HEK293T (cell line): ENCODE data around the gene ZBTB12.

Experiments used
- CTCF ChIA-PET: fragments of 350-600 bp; formaldehyde crosslinking; extraction: SDS; loops from one replicate; lab custom pipeline; 2021; ENCODE audit warnings: antibody characterized with exemption, inconsistent platforms; lab: Yijun Ruan, JAX
- POLR2A ChIA-PET: fragments of 350-600 bp; formaldehyde crosslinking; extraction: SDS; loops from one replicate; lab custom pipeline; 2020; ENCODE audit warnings: antibody characterized with exemption, inconsistent platforms; lab: Yijun Ruan, JAX
- DNase-seq: peaks from one replicate; pipeline ENCODE4 v3.0.0; 2012; ENCODE audit warnings: mixed read lengths; ENCODE audit errors: extremely low spot score
- ARNT ChIP-seq: fragments of 450-650 bp; IDR thresholded peaks from 2 replicates; pipeline ENCODE4 v1.6.1; 2017; ENCODE audit warnings: mild to moderate bottlenecking
- BHLHE40 ChIP-seq: fragments of 450-650 bp; IDR thresholded peaks from 2 replicates; pipeline ENCODE4 v1.6.1; 2016; ENCODE audit warnings: mild to moderate bottlenecking, moderate library complexity, borderline replicate concordance
- CTBP1 ChIP-seq: fragments of 450-650 bp; IDR thresholded peaks from 2 replicates; pipeline ENCODE4 v1.6.1; 2016; ENCODE audit warnings: borderline replicate concordance
- ELF4 ChIP-seq: fragments of 450-650 bp; IDR thresholded peaks from 2 replicates; pipeline ENCODE4 v1.6.1; 2017; ENCODE audit warnings: antibody characterized with exemption
- FOXA1 ChIP-seq: fragments of 450-650 bp; IDR thresholded peaks from 2 replicates; pipeline ENCODE4 v1.6.1; 2016; ENCODE audit warnings: mild to moderate bottlenecking
- FOXK2 ChIP-seq: fragments of 450-650 bp; IDR thresholded peaks from 2 replicates; pipeline ENCODE4 v1.6.1; 2016; ENCODE audit warnings: mild to moderate bottlenecking
- FOXM1 ChIP-seq: fragments of 450-650 bp; IDR thresholded peaks from 2 replicates; pipeline ENCODE4 v1.6.1; 2017; ENCODE audit warnings: mild to moderate bottlenecking, borderline replicate concordance
- HDGF ChIP-seq: fragments of 450-650 bp; IDR thresholded peaks from 2 replicates; pipeline ENCODE4 v1.6.1; 2017; ENCODE audit warnings: antibody characterized with exemption, borderline replicate concordance
- L3MBTL2 ChIP-seq: fragments of 450-650 bp; conservative IDR thresholded peaks from 2 replicates; pipeline ENCODE4 v1.6.1; 2016; ENCODE audit warnings: mild to moderate bottlenecking
- LEF1 ChIP-seq: fragments of 450-650 bp; IDR thresholded peaks from 2 replicates; pipeline ENCODE4 v1.6.1; 2017; ENCODE audit warnings: mild to moderate bottlenecking, borderline replicate concordance
- NFRKB ChIP-seq: fragments of 450-650 bp; IDR thresholded peaks from 2 replicates; pipeline ENCODE4 v1.6.1; 2016; ENCODE audit warnings: mild to moderate bottlenecking, moderate library complexity
- PKNOX1 ChIP-seq: fragments of 450-650 bp; IDR thresholded peaks from 2 replicates; pipeline ENCODE4 v1.6.1; 2016
- SP1 ChIP-seq: fragments of 450-650 bp; IDR thresholded peaks from 2 replicates; pipeline ENCODE4 v1.6.1; 2017
- SUZ12 ChIP-seq: fragments of 450-650 bp; IDR thresholded peaks from 2 replicates; pipeline ENCODE4 v1.6.1; 2016; ENCODE audit warnings: mild to moderate bottlenecking
- TARDBP ChIP-seq: fragments of 450-650 bp; IDR thresholded peaks from 2 replicates; pipeline ENCODE4 v1.6.1; 2016
- ZNF384 ChIP-seq: fragments of 450-650 bp; IDR thresholded peaks from 2 replicates; pipeline ENCODE4 v1.6.1; 2016

The ZBTB12 gene

DNA sequence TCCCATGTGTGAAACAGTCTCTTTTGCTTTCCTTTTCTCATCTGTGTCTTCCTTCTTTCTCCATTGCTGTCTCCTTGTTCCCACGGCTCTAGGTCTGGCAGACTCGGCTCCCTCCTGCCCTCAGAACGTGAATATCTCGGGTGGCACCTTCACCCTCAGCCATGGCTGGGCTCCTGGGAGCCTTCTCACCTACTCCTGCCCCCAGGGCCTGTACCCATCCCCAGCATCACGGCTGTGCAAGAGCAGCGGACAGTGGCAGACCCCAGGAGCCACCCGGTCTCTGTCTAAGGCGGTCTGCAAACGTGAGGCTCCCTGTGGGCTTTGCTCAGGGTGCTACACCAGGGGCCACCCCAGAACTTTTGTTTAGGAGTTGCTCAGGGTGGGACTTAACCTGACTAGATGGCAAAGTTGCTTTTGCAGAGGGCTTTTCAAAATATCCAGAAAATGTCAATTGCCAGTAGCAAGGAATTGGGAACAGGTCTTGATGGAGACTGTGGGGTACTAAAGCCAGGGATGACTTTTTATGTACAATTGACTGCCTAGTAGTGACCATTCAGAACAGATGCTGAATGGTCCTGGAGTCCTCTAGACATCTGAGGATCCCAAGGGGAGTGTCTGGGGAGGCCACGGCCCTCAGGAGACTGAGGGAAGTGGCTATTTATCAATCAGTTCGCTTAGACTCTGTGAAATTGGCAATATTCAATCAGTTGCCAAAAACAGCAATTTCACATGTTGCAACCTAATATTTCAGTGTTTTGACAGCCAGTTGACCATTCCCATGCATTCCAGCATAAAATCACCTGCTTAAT is 26.2 kb upstream of the ZBTB12 start:
- ChIA-PET POLR2A (no interaction called here), CTCF (no interaction called here)
- TF ChIP-seq BHLHE40 (no peak), FOXM1 (no peak), ARNT (no peak)
- no peak for DNase-seq

DNA sequence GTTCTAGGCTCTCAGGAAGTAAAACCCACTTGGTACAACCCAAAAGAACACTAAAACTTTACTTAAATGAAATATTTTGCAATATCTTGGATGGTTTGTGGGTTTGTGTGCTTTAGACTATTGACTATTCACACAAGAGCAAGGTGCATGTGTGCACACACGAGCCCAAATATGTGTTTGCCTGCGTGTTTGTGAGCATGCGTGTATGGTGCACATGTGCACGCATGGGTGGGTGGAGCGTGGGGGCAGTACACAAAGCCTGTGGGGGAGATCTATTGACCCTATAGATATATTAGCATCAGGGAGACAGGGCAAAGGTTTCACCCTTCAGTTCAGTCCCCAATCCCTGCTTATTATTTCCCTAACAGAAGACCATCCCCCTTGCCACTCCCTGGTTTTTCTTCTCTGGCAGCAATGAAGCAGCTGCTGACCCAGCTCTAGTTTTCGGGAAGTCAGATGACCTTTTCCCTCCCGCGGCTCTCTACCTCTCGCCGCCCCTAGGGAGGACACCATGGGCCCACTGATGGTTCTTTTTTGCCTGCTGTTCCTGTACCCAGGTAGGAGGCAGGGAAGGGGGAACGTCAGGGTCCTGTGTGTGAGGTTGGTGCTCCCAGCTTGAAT is 25.5 kb upstream of the ZBTB12 start, which contains the start of gene C2:
Gene C2 (plus strand): TSS at position 476 of the 621 bp plus-strand sequence. CDS start 36 bp downstream, at position 512.
- no peak for TF ChIP-seq SP1
- TF ChIP-seq FOXM1, result no peak
- TF ChIP-seq L3MBTL2, result no peak
- no peak for TF ChIP-seq LEF1
- no peak for TF ChIP-seq FOXK2
- no peak for TF ChIP-seq FOXA1
- TF ChIP-seq NFRKB, result no peak
- POLR2A ChIA-PET, result no interaction called here
- CTCF ChIA-PET, result no interaction called here
- no peak for DNase-seq

DNA sequence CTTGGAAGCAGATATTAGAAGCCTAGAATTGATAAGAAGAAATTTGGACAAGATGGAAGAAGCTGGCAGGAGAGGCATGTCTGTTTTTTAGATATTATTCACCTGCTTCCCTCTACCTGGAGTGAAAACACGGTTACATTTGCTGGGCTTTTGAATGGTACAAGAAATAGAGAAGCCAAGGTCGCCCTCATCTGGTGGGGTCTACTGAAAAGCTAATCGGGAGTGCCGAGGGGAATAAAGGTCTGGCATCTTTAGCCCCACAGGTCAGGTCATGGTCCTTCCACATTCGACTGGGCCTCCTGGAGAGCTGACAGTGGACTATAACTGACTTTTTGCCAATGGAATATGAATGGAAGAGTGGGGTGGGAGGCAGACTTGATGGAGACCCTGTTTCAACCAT is 21.1 kb upstream of the ZBTB12 start:
- TF ChIP-seq ZNF384, result no peak
- no peak for TF ChIP-seq PKNOX1
- TF ChIP-seq FOXK2, result no peak
- no peak for TF ChIP-seq CTBP1
- no peak for TF ChIP-seq TARDBP
- no peak for TF ChIP-seq LEF1
- TF ChIP-seq FOXA1, result no peak
- TF ChIP-seq L3MBTL2, result no peak
- no peak for TF ChIP-seq SUZ12
- TF ChIP-seq HDGF, result no peak
- TF ChIP-seq ELF4, result no peak
- no peak for TF ChIP-seq SP1
- TF ChIP-seq NFRKB, result no peak
- TF ChIP-seq BHLHE40, result no peak
- TF ChIP-seq ARNT, result no peak
- no peak for TF ChIP-seq FOXM1
- DNase-seq, result no peak
- ChIA-PET CTCF (interaction anchor here (0.6 to 1.1 kb wide), 6 partner anchors 19 to 146 kb away, joined by 3 to 5 read pairs (median 3); partner anchors contain the start of gene VWA7), POLR2A (interaction anchor here (1.0 to 2.1 kb wide), 3 partner anchors 21 to 127 kb away, joined by 3 to 14 read pairs (median 3); partner anchors contain the start of genes VARS1 and ZBTB12)

- TF ChIP-seq ELF4, result no peak
- POLR2A ChIA-PET, result no interaction called here
- CTCF ChIA-PET, result no interaction called here
- no peak for DNase-seq
These were observed 18.9 kb upstream of the ZBTB12 start for GRCh38 chr6:31920811-31921210.

GRCh38 chr6:31919624-31920303 is 17.9 kb upstream of the ZBTB12 start:
- DNase-seq, result no peak
- POLR2A ChIA-PET, result interaction anchor here (0.5 to 0.9 kb wide), 2 partner anchors 38 to 1332 kb away, joined by 3 to 4 read pairs; no protein-coding TSS in a partner anchor
- CTCF ChIA-PET, result interaction anchor here (0.5 kb wide), 1 partner anchor 56 kb away, joined by 7 read pairs; no protein-coding TSS in a partner anchor
- TF ChIP-seq ELF4 (no peak), FOXA1 (no peak), FOXK2 (no peak), HDGF (no peak), SUZ12 (no peak), TARDBP (no peak), LEF1 (no peak), ZNF384 (no peak), PKNOX1 (no peak), L3MBTL2 (no peak), ARNT (no peak), CTBP1 (no peak), SP1 (no peak), NFRKB (no peak), FOXM1 (no peak), BHLHE40 (no peak)

DNA sequence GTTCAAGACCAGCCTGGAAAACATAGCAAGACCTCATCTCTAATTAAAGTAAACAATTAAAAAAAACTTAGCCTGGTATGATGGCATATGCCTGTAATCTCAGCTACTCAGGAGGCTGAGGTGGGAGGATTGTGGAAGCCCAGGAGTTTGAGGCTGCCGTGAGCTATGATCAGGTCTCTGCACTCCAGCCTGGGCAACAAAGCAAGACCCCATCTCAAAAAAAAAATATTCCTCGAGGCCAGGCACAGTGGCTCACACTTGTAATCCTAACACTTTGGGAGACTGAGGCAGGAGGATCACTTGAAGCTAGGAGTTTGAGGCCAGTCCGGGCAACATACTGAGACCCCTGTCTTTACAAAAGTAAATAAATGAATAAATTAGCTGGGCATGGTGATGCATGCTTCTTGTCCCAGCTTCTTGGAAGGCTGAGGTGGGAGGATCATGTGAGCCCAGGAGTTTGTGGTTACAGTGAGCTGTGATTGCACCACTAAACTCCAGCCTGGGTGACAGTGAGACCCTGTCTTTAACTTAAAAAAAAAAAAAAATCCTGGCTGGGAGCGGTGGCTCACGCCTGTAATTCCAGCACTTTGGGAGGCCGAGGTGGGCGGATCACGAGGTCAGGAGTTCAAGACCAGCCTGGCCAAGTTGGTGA is 16.3 kb upstream of the ZBTB12 start:
- TF ChIP-seq FOXK2, result no peak
- no peak for TF ChIP-seq NFRKB
- no peak for TF ChIP-seq TARDBP
- no peak for TF ChIP-seq ARNT
- ChIA-PET CTCF (interaction anchor here (0.6 to 1.6 kb wide), 4 partner anchors 34 to 183 kb away, joined by 3 to 7 read pairs (median 3); no protein-coding TSS in a partner anchor), POLR2A (interaction anchor here (0.9 to 1.2 kb wide), 3 partner anchors 91 to 277 kb away, joined by 3 read pairs; partner anchors contain the start of genes HSPA1B and LSM2)
- DNase-seq, result no peak
